Stomach (tissue), 9 donors: Measurements from ENCODE around the gene CAP1. TPM values are rescaled to one million over a fixed set of nuclear protein-coding genes. Genes with fewer than 3 reads are reported as not detected.

ENCODE experiments used
- DNase-seq, 2 donors: peaks; one replicate each; pipeline versions ENCODE4 v3.0.0 to v3.0.0-alpha.2; 2013 to 2019
- H3K27ac ChIP-seq, 5 donors: fragments of 200-600 bp in 4 of 5; sonication (generic) in 4 of 5; one replicate each; pipeline ENCODE4 v1.5.1; 2013 to 2019; ENCODE audit warnings: mild to moderate bottlenecking in 1 of 5, moderate library complexity in 1 of 5
- H3K27me3 ChIP-seq, 3 donors: fragments of 200-600 bp; sonication (generic); one replicate each; pipeline ENCODE4 v1.5.1; 2017 to 2019; ENCODE audit warnings: mixed run types in 1 of 3
- H3K36me3 ChIP-seq, 4 donors: fragments of 200-600 bp; sonication (generic); 1 replicate in 3 of 4; 2 replicates in 1 of 4; pipeline ENCODE4 v1.5.1; 2016 to 2019
- H3K4me1 ChIP-seq, 4 donors: fragments of 200-600 bp; sonication (generic); one replicate each; pipeline ENCODE4 v1.5.1; 2016 to 2019
- H3K4me3 ChIP-seq, 4 donors: fragments of 200-600 bp; sonication (generic) in 3 of 4; one replicate each; pipeline ENCODE4 v1.5.1; 2016 to 2019; ENCODE audit warnings: mild to moderate bottlenecking in 1 of 4
- H3K9me3 ChIP-seq, 4 donors: fragments of 200-600 bp; sonication (generic); one replicate each; pipeline ENCODE4 v1.5.1; 2016 to 2019
- CTCF ChIP-seq, 7 experiments: fragments of 450-650 bp in 4 of 7; fragments of 200-600 bp in 3 of 7; sonication (generic) in 3 of 7; IDR thresholded peaks; one replicate each; pipeline ENCODE4 v1.5.1; 2016 to 2019; ENCODE audit warnings: antibody characterized with exemption in 7 of 7, control low read depth in 2 of 7, mild to moderate bottlenecking in 1 of 7
- EP300 ChIP-seq: sonication (generic); formaldehyde crosslinking; IDR thresholded peaks from one replicate; pipeline ENCODE4 v1.6.1; 2017; ENCODE audit warnings: antibody characterized with exemption
- POLR2A ChIP-seq, 4 donors: fragments of 450-650 bp; IDR thresholded peaks; one replicate each; pipeline ENCODE4 v1.6.1; 2016; ENCODE audit warnings: antibody characterized with exemption in 4 of 4, control low read depth in 2 of 4, mild to moderate bottlenecking in 1 of 4, moderate library complexity in 1 of 4
- POLR2AphosphoS5 ChIP-seq, 3 donors: sonication (generic); formaldehyde crosslinking; IDR thresholded peaks; one replicate each; pipeline ENCODE4 v1.6.1; 2016; ENCODE audit warnings: antibody characterized with exemption in 3 of 3
- WGBS, 5 donors: extraction: QIAGEN DNeasy Blood & Tissue Kit in 3 of 5; methylation state at CpG; one replicate each; pipeline versions ENCODE4 v1.1.5 to v1.1.7; 2013 to 2018; 5-methylcytosine and 5-hydroxymethylcytosine counted together
- intact Hi-C: fragments of 100-400 bp; cut with DNase I; formaldehyde crosslinking; loops from one replicate; pipeline ENCODE4 v1.15.1; 2023; ENCODE audit warnings: low total_unique reads
- polyA plus RNA-seq, 3 donors: library from polyadenylated mRNA; stranded (reverse); fragments of 200-250 nt; gene quantifications; one replicate each; pipeline ENCODE4 v1.2.3, GENCODE V29; 2013
- total RNA-seq, 5 donors: library from RNA; depleted of rRNA; stranded (reverse); fragments of >200 nt; gene quantifications; one replicate each; pipeline versions ENCODE4 v1.1.0 to v1.2.3, GENCODE V29; 2014 to 2016
- donor health status: healthy with polysubstance abuse.
- donor health status: Bipolar disorder and iron deficiency.
- donor health status: healthy.

The CAP1 gene
- total and polyA plus RNA-seq, 8 donors = 95.5 to 252 (median 154) TPM

- intact Hi-C loops = loop anchor here (10.0 kb wide), 1 partner anchor 105 kb away; no protein-coding TSS in a partner anchor
Observed at GRCh38 chr1:40029608-40030007, 10.9 kb upstream of the CAP1 start.

GRCh38 chr1:40030528-40031135 is 9.9 kb upstream of the CAP1 start:
- TF ChIP-seq EP300 = no peak
- TF ChIP-seq POLR2AphosphoS5 (IDR thresholded peaks at IDR 0.05) = no peak
- TF ChIP-seq CTCF (IDR thresholded peaks at IDR 0.05) = no peak
- no peak for TF ChIP-seq POLR2A (IDR thresholded peaks at IDR 0.05)
- Histone ChIP-seq H3K4me3 (no peak overlapping the region), H3K27ac (no peak overlapping the region), H3K4me1 (peaks cover 0 to 23% (median 9%) of the 10 kb centered on the region in 4 donors), H3K9me3 (peaks cover 0 to 6% (median 0%) of the 10 kb centered on the region in 4 donors), H3K27me3 (no peaks in the 10 kb centered on the region), H3K36me3 (no peaks in the 10 kb centered on the region)
- peak in 1 of 2 donors; percentile 50 for DNase-seq
- intact Hi-C loops = no loop called here
- 19 to 37% (median 30%) methylated on average over 3 of the region's 3 CpGs for WGBS, 5 donors

More at GRCh38 chr1:40029608-40030007, 10.9 kb upstream of the CAP1 start:
- Histone ChIP-seq H3K9me3 (peaks cover 0 to 6% (median 0%) of the 10 kb centered on the region in 4 donors), H3K27ac (no peak overlapping the region), H3K4me1 (peaks cover 0 to 13% (median 9%) of the 10 kb centered on the region in 4 donors), H3K4me3 (no peak overlapping the region), H3K27me3 (no peaks in the 10 kb centered on the region), H3K36me3 (no peaks in the 10 kb centered on the region)
- TF ChIP-seq POLR2A (IDR thresholded peaks at IDR 0.05) (no peak), CTCF (IDR thresholded peaks at IDR 0.05) (no peak), EP300 (no peak), POLR2AphosphoS5 (IDR thresholded peaks at IDR 0.05) (no peak)
- 57 to 71% (median 69%) methylated on average over 3 of the region's 3 CpGs for WGBS, 5 donors
- DNase-seq = peak in 1 of 2 donors; percentile 34

- Histone ChIP-seq H3K27me3 (no peaks in the 10 kb centered on the region), H3K4me3 (no peak overlapping the region), H3K9me3 (no peaks in the 10 kb centered on the region), H3K36me3 (no peaks in the 10 kb centered on the region), H3K27ac (no peak overlapping the region), H3K4me1 (peaks cover 13 to 39% (median 21%) of the 10 kb centered on the region in 4 donors)
- DNase-seq = peak; percentile 66 to 82
- no peak for TF ChIP-seq POLR2A (IDR thresholded peaks at IDR 0.05)
- TF ChIP-seq EP300 = no peak
- peak in 5 of 7 experiments; percentile 28 to 61 (median 57) for TF ChIP-seq CTCF (IDR thresholded peaks at IDR 0.05)
- peak in 1 of 3 donors; percentile 65 for TF ChIP-seq POLR2AphosphoS5 (IDR thresholded peaks at IDR 0.05)
- intact Hi-C loops = no loop called here
- 33 to 41% (median 36%) methylated on average over 4 of the region's 4 CpGs for WGBS, 5 donors
Observed at GRCh38 chr1:40032240-40032891, 8.2 kb upstream of the CAP1 start.

GRCh38 chr1:40034869-40035268 is 5.7 kb upstream of the CAP1 start:
- no peaks in the 10 kb centered on the region for H3K27me3 ChIP-seq
- TF ChIP-seq EP300 = no peak
- no peak for TF ChIP-seq CTCF (IDR thresholded peaks at IDR 0.05)
- no peak for TF ChIP-seq POLR2A (IDR thresholded peaks at IDR 0.05)
- no peak for TF ChIP-seq POLR2AphosphoS5 (IDR thresholded peaks at IDR 0.05)
- 45 to 71% (median 66%) methylated on average over 2 of the region's 2 CpGs for WGBS, 5 donors
- peaks cover 23 to 63% (median 37%) of the 10 kb centered on the region in 4 donors for H3K4me1 ChIP-seq
- H3K36me3 ChIP-seq = no peaks in the 10 kb centered on the region
- no peak for DNase-seq
- intact Hi-C loops = no loop called here
- H3K27ac ChIP-seq = peak overlapping the region in 1 of 5 donors; percentile 11
- no peak overlapping the region for H3K4me3 ChIP-seq
- H3K9me3 ChIP-seq = no peaks in the 10 kb centered on the region
